Subcutaneous abdominal adipose tissue (tissue), 5 donors: ENCODE measurements around the gene MRC2.

Experiments used
- H3K27ac ChIP-seq: one replicate; pipeline ENCODE4 v1.7.0; 2013; ENCODE audit warnings: low read depth, mild to moderate bottlenecking, inconsistent platforms, low read length, moderate library complexity
- H3K27me3 ChIP-seq, 5 donors: one replicate each; pipeline ENCODE4 v1.7.0; 2013; ENCODE audit warnings: low read length in 5 of 5, inconsistent platforms in 1 of 5; ENCODE audit not compliant: control insufficient read depth in 5 of 5, insufficient read depth in 4 of 5
- H3K36me3 ChIP-seq, 5 donors: one replicate each; pipeline ENCODE4 v1.7.0; 2013; ENCODE audit warnings: low read length in 5 of 5; ENCODE audit not compliant: control insufficient read depth in 5 of 5, insufficient read depth in 5 of 5
- H3K4me1 ChIP-seq, 5 donors: one replicate each; pipeline ENCODE4 v1.7.0; 2013; ENCODE audit warnings: low read length in 5 of 5, mild to moderate bottlenecking in 3 of 5, moderate library complexity in 1 of 5; ENCODE audit not compliant: control insufficient read depth in 5 of 5, insufficient read depth in 5 of 5
- H3K4me3 ChIP-seq, 5 donors: one replicate each; pipeline ENCODE4 v1.7.0; 2013; ENCODE audit warnings: low read length in 5 of 5, low read depth in 1 of 5
- H3K9ac ChIP-seq, 5 donors: one replicate each; pipeline ENCODE4 v1.7.0; 2013; ENCODE audit warnings: low read length in 5 of 5, mild to moderate bottlenecking in 4 of 5, moderate library complexity in 3 of 5
- H3K9me3 ChIP-seq, 5 donors: one replicate each; pipeline ENCODE4 v1.7.0; 2013; ENCODE audit warnings: low read length in 5 of 5; ENCODE audit not compliant: control insufficient read depth in 5 of 5
- donor health status: healthy.
- donor health status: healthy.
- donor health status: healthy.
- donor health status: healthy.
- donor health status: healthy.

Gene MRC2

DNA sequence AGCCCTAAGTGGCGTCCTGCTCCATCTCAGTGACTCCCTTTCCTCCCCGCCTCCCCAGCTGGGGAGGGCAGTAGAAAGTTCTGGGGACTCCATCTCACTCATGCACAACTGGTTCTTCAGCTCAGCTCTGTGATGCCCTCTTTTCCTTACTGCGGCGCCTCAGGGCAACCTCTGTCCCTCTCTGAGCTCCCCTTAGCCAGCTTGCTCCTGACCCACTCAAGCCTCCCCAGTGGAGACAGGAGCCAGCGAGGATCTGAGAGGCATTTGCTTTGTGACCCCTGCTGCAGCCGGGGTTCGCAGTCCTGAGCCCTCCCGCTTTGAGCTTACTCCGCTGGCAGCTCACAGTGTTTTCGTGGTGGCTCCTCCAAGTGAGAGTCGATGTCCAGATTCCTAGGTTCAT, 6.2 kb upstream of the MRC2 start:
- no peak overlapping the region for H3K9ac ChIP-seq
- no peaks in the 10 kb centered on the region for H3K9me3 ChIP-seq
- no peaks in the 10 kb centered on the region for H3K27me3 ChIP-seq
- peaks cover 11 to 38% (median 32%) of the 10 kb centered on the region in 5 donors for H3K4me1 ChIP-seq
- peaks cover 0 to 7% (median 5%) of the 10 kb centered on the region in 5 donors for H3K36me3 ChIP-seq
- H3K4me3 ChIP-seq, result no peak overlapping the region
- no peak overlapping the region for H3K27ac ChIP-seq

GRCh38 chr17:62625184-62625869, 2.1 kb upstream of the MRC2 start:
- Histone ChIP-seq H3K27me3 (peaks cover 1 to 11% (median 7%) of the 10 kb centered on the region in 5 donors), H3K9me3 (no peaks in the 10 kb centered on the region), H3K4me3 (no peak overlapping the region), H3K36me3 (peaks cover 0 to 3% (median 0%) of the 10 kb centered on the region in 5 donors), H3K9ac (no peak overlapping the region), H3K27ac (no peak overlapping the region), H3K4me1 (peaks cover 4 to 48% (median 43%) of the 10 kb centered on the region in 5 donors)

DNA sequence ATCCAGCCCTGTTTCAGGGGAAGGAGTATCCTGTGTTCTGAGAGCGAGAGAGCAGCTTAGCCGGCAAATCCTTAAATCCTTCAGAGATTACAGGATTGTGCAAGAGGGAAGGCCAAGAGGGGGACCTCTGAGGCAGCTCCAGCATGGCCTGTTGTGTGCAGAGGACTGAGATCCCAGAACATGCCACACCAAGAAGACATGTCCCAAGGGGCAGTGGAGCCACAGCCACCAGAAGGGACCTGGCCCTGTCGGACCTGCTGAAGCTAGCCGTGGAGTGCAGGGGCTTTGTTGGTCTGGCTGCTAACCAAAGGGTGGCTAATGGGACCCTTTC, 1.6 kb upstream of the MRC2 start:
- peaks cover 6 to 11% (median 7%) of the 10 kb centered on the region in 5 donors for H3K27me3 ChIP-seq
- H3K36me3 ChIP-seq, result peaks cover 0 to 3% (median 0%) of the 10 kb centered on the region in 5 donors
- H3K9ac ChIP-seq, result no peak overlapping the region
- no peak overlapping the region for H3K27ac ChIP-seq
- H3K4me3 ChIP-seq, result no peak overlapping the region
- peaks cover 4 to 51% (median 44%) of the 10 kb centered on the region in 5 donors for H3K4me1 ChIP-seq
- no peaks in the 10 kb centered on the region for H3K9me3 ChIP-seq

DNA sequence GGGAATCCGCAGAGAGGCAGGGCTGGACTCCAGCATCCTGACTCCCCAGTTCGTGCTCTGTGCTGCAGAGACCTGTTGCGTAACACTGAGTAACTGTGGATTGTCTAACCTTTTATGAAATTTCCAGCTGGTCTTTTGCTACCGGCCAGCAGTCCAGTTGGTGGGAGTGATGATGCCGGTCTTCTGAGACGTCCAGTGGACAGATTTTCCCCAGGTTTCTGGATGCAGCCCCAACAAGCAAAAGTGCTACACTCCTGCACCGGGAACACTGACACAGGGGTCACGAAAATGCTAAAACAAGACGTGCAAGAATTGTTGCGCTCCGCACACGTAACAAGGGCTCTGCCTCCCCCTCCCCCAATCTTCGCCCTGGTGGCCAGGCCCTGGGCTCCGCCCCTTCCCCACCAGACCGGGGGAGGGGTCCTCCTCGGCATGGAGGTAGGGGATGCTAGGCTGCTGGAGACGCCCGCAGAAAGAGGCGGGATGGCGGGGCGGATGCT, 701 bp upstream of the MRC2 start:
- Histone ChIP-seq H3K27me3 (peaks cover 6 to 13% (median 12%) of the 10 kb centered on the region in 5 donors), H3K36me3 (peaks cover 0 to 3% (median 0%) of the 10 kb centered on the region in 5 donors), H3K4me3 (peak overlapping the region; percentile 12 to 69 (median 59)), H3K9me3 (no peaks in the 10 kb centered on the region), H3K9ac (peak overlapping the region in 1 of 5 donors; percentile 20), H3K4me1 (peaks cover 6 to 51% (median 44%) of the 10 kb centered on the region in 5 donors), H3K27ac (peak overlapping the region; percentile 67)

DNA sequence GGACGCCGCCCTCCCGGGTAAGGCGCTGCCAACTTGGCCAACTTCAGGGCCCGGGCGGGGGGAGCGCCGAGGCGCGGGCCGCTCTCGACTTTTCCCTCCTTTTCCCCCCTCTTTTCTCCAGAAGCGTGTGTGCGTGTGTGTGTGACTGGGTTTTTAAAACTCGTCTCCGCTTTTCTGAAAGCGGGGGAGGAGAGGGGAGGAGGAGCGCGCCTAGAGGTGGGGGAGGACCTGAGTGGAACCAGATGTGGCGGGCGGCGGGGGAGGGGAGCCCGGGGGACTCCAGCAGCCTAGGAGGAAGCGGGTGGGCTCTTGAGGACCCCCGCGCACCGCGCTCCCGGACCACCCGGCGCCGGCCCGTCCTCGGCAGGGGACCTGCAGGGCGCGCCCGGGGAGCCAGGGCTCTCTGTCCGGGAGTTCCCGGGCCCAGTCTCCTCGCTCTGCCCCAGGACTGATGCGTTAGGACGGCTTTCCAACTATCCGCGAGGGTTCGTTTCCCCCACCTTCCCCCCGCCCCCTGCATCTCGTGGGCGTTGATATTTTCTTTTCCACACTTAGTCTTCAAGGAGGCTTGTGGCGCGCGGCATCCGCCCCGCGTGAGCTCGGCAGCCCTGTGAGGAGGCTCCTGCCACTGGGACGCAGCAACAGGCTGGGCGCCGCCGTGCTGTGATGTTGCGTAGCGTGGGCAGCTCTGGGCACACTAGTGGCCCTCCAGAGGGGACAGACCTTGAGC, 599 bp downstream of the MRC2 start:
- H3K4me1 ChIP-seq, result peaks cover 6 to 51% (median 44%) of the 10 kb centered on the region in 5 donors
- H3K27ac ChIP-seq, result peak overlapping the region; percentile 69
- peak overlapping the region in 4 of 5 donors; percentile 55 to 69 (median 62) for H3K4me3 ChIP-seq
- peak overlapping the region in 1 of 5 donors; percentile 39 for H3K9ac ChIP-seq
- H3K9me3 ChIP-seq, result no peaks in the 10 kb centered on the region
- H3K27me3 ChIP-seq, result peaks cover 6 to 17% (median 12%) of the 10 kb centered on the region in 5 donors
- peaks cover 0 to under 1% (median 0%) of the 10 kb centered on the region in 5 donors for H3K36me3 ChIP-seq

DNA sequence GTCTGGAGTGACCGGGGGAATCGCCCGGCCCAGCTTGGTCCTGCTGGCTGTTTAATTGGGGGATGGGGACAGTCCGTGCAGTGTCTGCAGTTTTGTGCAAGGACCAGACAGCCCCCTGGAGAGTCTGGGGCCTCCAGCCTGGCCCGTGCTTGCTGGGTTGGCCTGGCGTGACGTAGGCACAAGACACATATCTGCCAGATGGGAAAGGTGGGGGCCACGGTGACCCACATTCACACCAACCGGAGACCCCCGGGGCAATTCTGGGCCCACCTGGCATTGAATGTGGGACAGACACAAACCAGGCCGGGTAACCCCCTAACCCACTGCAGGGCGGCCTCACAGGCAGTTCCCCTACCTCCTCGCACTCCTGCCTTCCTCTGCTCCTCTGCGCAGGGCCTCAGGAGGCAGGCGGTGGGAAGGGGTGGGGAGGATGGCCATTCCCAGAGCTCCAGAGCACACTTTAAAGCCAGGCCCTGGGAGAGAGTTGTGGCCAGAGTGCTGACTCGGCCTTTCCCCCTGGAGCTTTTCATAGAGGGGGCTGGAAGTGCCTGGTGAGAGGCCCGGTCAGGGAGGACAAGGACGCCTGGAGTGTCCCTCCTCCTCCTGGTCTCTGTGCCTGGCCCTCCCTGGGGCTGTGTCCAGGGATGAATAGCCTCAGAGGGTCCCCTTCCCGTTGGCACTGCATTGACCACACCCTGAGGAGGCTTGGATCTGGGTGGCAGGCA, 1.5 kb downstream of the MRC2 start:
- Histone ChIP-seq H3K36me3 (no peaks in the 10 kb centered on the region), H3K9me3 (no peaks in the 10 kb centered on the region), H3K4me1 (peaks cover 6 to 59% (median 49%) of the 10 kb centered on the region in 5 donors), H3K9ac (peak overlapping the region in 1 of 5 donors; percentile 48), H3K27ac (peak overlapping the region; percentile 69), H3K27me3 (peaks cover 6 to 17% (median 12%) of the 10 kb centered on the region in 5 donors), H3K4me3 (peak overlapping the region; percentile 40 to 69 (median 55))

DNA sequence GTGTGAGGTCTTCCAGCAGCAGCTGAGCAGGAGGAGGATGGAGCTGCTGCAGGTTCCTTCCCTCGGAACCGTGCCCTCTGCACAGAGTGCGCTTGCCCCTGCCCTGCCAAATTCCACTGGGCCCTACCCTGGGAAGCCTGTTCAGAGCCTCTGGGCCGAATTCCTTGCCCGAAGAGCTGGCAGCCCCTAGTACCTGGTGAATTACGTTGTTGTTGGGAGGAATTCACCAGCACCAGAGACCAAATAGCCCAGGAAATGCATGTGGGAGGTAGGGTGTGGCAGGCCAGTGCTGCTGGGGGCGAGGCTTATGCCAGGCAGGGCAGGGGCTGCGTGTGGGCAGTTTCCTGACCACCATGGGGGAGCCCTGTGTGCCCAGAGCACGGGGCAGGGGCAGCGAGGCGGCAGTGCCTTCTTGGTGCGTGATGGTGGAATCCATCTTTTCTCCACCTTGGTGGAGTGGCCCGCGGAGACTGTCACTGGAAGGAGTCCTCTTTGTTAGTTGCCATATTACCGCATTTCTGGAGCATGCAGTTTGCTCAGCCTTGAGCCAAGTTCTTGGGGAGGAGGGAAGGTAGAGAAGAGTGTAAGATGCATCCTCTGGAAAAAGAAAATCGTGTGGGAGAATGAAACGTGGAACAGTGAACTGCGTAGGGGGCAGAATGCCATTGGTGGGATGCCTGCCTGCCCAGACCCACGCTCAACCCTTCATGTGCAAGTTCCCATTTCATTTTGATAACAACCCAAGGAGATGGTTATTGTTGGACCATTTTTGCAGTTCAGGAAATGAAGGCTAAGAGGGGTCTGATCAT, 2.3 kb downstream of the MRC2 start:
- Histone ChIP-seq H3K27ac (peak overlapping the region; percentile 69), H3K27me3 (peaks cover 6 to 17% (median 12%) of the 10 kb centered on the region in 5 donors), H3K4me3 (peak overlapping the region; percentile 40 to 69 (median 55)), H3K36me3 (no peaks in the 10 kb centered on the region), H3K4me1 (peaks cover 6 to 60% (median 50%) of the 10 kb centered on the region in 5 donors), H3K9me3 (no peaks in the 10 kb centered on the region), H3K9ac (peak overlapping the region in 1 of 5 donors; percentile 48)

- H3K4me3 ChIP-seq, result peak overlapping the region in 1 of 5 donors; percentile 69
- H3K9me3 ChIP-seq, result no peaks in the 10 kb centered on the region
- peaks cover 6 to 57% (median 44%) of the 10 kb centered on the region in 5 donors for H3K4me1 ChIP-seq
- no peaks in the 10 kb centered on the region for H3K36me3 ChIP-seq
- H3K27ac ChIP-seq, result no peak overlapping the region
- peaks cover 6 to 17% (median 12%) of the 10 kb centered on the region in 5 donors for H3K27me3 ChIP-seq
- H3K9ac ChIP-seq, result no peak overlapping the region
These were observed 3.1 kb downstream of the MRC2 start for GRCh38 chr17:62630365-62631085.
